HL-60/S4 (cell line): ENCODE results near the gene EXPH5.

Source experiments
- in situ Hi-C: fragments of 300-500 bp; cut with MboI; formaldehyde crosslinking; loops from 2 replicates; pipeline ENCODE4 v1.14.3; 2022; ENCODE audit warnings: low sequenced_read_pairs

EXPH5 gene

GRCh38 chr11:108486331-108486730 lies 107.2 kb downstream of the EXPH5 start:
- in situ Hi-C loops, result no loop called here

GRCh38 chr11:108483163-108483562 lies 110.4 kb downstream of the EXPH5 start:
- in situ Hi-C loops, result no loop called here

- in situ Hi-C loops, result no loop called here
Observed at GRCh38 chr11:108474664-108475463, 118.7 kb downstream of the EXPH5 start.

GRCh38 chr11:108472681-108473080 lies 120.9 kb downstream of the EXPH5 start:
- in situ Hi-C loops, result no loop called here

GRCh38 chr11:108468478-108468864 lies 125.1 kb downstream of the EXPH5 start:
- in situ Hi-C loops, result no loop called here

GRCh38 chr11:108467091-108467823 lies 126.3 kb downstream of the EXPH5 start, which contains the start of gene C11orf65:
Gene C11orf65, minus strand, starts transcription at chr11:108467529. Its CDS starts 5,970 bp downstream, at chr11:108461559.
- in situ Hi-C loops, result no loop called here

GRCh38 chr11:108466405-108466804 lies 127.2 kb downstream of the EXPH5 start:
- in situ Hi-C loops, result no loop called here
